ENCODE data around the gene LBHD1. TPM values are rescaled to one million over a fixed set of nuclear protein-coding genes. Genes with fewer than 3 reads are reported as not detected.
A peak's percentile ranks its signal among the peaks of the same experiment; 100 is the strongest.

The LBHD1 gene
- total and polyA plus RNA-seq, 2 of the 13 experiments (the other 11 are each of a cell fraction or from before 2014, with no cell fraction given): 3.2 to 3.7 TPM

- TF ChIP-seq PAXIP1 (CRISPR knock-in tag; conservative IDR thresholded peaks at IDR 0.05) (no peak; the same call in 1 of the 2 replicates), RBAK (CRISPR knock-in tag; IDR thresholded peaks at IDR 0.05) (no peak), ARID5B (CRISPR knock-in tag; IDR thresholded peaks at IDR 0.05) (no peak), THAP11 (CRISPR knock-in tag; IDR thresholded peaks at IDR 0.05) (peak; percentile 83), HOMEZ (CRISPR knock-in tag; IDR thresholded peaks at IDR 0.05; ENCODE audit: low read depth) (0 out of 2 replicates have a peak, but pooled peaks have one; percentile 21), MTF1 (CRISPR knock-in tag; IDR thresholded peaks at IDR 0.05) (no peak), TBL1XR1 (IDR thresholded peaks at IDR 0.05; ENCODE audit: borderline replicate concordance, low read length, partially characterized antibody) (no peak), ZEB1 (IDR thresholded peaks at IDR 0.05; ENCODE audit: insufficient replicate concordance, low read depth) (peak; percentile 61), RBM22 (optimal IDR thresholded peaks at IDR 0.05; ENCODE audit: low read length) (peak; percentile 54), ZFX (CRISPR knock-in tag; IDR thresholded peaks at IDR 0.05; ENCODE audit: low read depth) (peak; percentile 68; the same call in 1 of the 2 replicates), ZNF841 (CRISPR knock-in tag; IDR thresholded peaks at IDR 0.05; ENCODE audit: borderline replicate concordance) (no peak; the same call in 1 of the 2 replicates), ZNF274 (CRISPR knock-in tag; IDR thresholded peaks at IDR 0.05) (no peak), KAT7 (CRISPR knock-in tag; IDR thresholded peaks at IDR 0.05; ENCODE audit: borderline replicate concordance) (no peak), ZBTB7B (CRISPR knock-in tag; IDR thresholded peaks at IDR 0.05) (peak; percentile 48; the same call in 1 of the 2 replicates), ZNF652 (CRISPR knock-in tag; IDR thresholded peaks at IDR 0.05; ENCODE audit: borderline replicate concordance, low read depth) (0 out of 2 replicates have a peak, but pooled peaks have one; percentile 39)
Observed at GRCh38 chr11:62671608-62672389, at the start of gene LBHD1, which contains the start of gene UQCC3 (continued).

Data from HepG2 (cell line).